B cell (primary cell): ENCODE data around the gene PADI3. TPM values are rescaled to one million over a fixed set of nuclear protein-coding genes. Genes with fewer than 3 reads are reported as not detected.

Experiments used
- ATAC-seq: fragments of 200-7000 bp; cut with Tn5 transposase; one replicate; pipeline ENCODE4 v1.10.0; 2021; ENCODE audit warnings: low read depth, mild to moderate bottlenecking, moderate number of reproducible peaks, moderate library complexity
- CTCF ChIA-PET: fragments of 350-600 bp; sonication (Branson Sonifier 250); formaldehyde crosslinking; loops from one replicate; lab custom pipeline; 2021; ENCODE audit warnings: antibody characterized with exemption, inconsistent platforms; lab: Charles Lee
- POLR2A ChIA-PET: fragments of 350-600 bp; sonication (Branson Sonifier 250); formaldehyde crosslinking; loops from one replicate; lab custom pipeline; 2021; ENCODE audit warnings: antibody characterized with exemption; lab: Charles Lee
- DNase-seq: peaks from one replicate; pipeline ENCODE4 v3.0.0; 2013
- H2AFZ ChIP-seq: 2 replicates; pipeline ENCODE4 v1.6.1; 2012; ENCODE audit warnings: mild to moderate bottlenecking, low read depth, low read length; ENCODE audit not compliant: insufficient read depth, poor library complexity, severe bottlenecking
- H3K27ac ChIP-seq, 2 donors: 1 replicate in 1 of 2; 2 replicates in 1 of 2; pipeline ENCODE4 v1.5.1; 2012 to 2013; ENCODE audit warnings: low read length in 2 of 2, mild to moderate bottlenecking in 2 of 2, moderate library complexity in 1 of 2
- H3K27me3 ChIP-seq, 4 experiments: fragments of 200-600 bp in 1 of 4; sonication (generic) in 1 of 4; replicated peaks in 1 of 4; 1 replicate in 2 of 4; 2 replicates in 2 of 4; pipeline versions ENCODE4 v1.6.1 to v1.7.0; 2013 to 2016; ENCODE audit warnings: low read length in 3 of 4, mild to moderate bottlenecking in 2 of 4, mixed read lengths in 1 of 4, moderate library complexity in 1 of 4; ENCODE audit not compliant: insufficient read depth in 4 of 4, control insufficient read depth in 3 of 4; ENCODE audit errors: control extremely low read depth in 1 of 4
- H3K36me3 ChIP-seq, 2 experiments: replicated peaks in 1 of 2; 1 replicate in 1 of 2; 2 replicates in 1 of 2; pipeline versions ENCODE4 v1.6.1 to v1.7.1; 2013; ENCODE audit warnings: low read length in 1 of 2; ENCODE audit not compliant: insufficient read depth in 2 of 2, control insufficient read depth in 1 of 2; ENCODE audit errors: control extremely low read depth in 1 of 2, extremely low read depth in 1 of 2
- H3K4me1 ChIP-seq, 2 donors: fragments of 200-600 bp in 1 of 2; sonication (generic) in 1 of 2; 1 replicate in 1 of 2; 2 replicates in 1 of 2; pipeline versions ENCODE4 v1.5.1 to v1.6.1; 2013 to 2017; ENCODE audit warnings: low read length in 2 of 2; ENCODE audit not compliant: control insufficient read depth in 2 of 2, insufficient read depth in 2 of 2
- H3K4me2 ChIP-seq: replicated peaks from 2 replicates; pipeline ENCODE3; 2012; ENCODE audit warnings: mild to moderate bottlenecking, low read depth, low read length; ENCODE audit not compliant: poor library complexity, severe bottlenecking
- H3K4me3 ChIP-seq, 5 experiments: fragments of 200-600 bp in 1 of 5; sonication (generic) in 1 of 5; 1 replicate in 3 of 5; 2 replicates in 2 of 5; pipeline versions ENCODE4 v1.5.1 to v1.7.0; 2011 to 2016; ENCODE audit warnings: low read length in 4 of 5, mild to moderate bottlenecking in 4 of 5, low read depth in 2 of 5, control low read depth in 1 of 5, moderate library complexity in 1 of 5; ENCODE audit not compliant: insufficient read depth in 1 of 5; ENCODE audit errors: control extremely low read depth in 1 of 5, extremely low read depth in 1 of 5
- H3K79me2 ChIP-seq: fragments of 200-600 bp; sonication (generic); one replicate; pipeline ENCODE4 v1.6.0; 2016; ENCODE audit warnings: low read length; ENCODE audit not compliant: control insufficient read depth, insufficient read depth
- H3K9ac ChIP-seq: fragments of 200-600 bp; sonication (generic); 2 replicates; pipeline ENCODE4 v1.6.1; 2017; ENCODE audit warnings: mild to moderate bottlenecking, low read length, moderate library complexity
- H3K9me3 ChIP-seq, 3 donors: one replicate each; pipeline versions ENCODE4 v1.6.1 to v1.7.1; 2013; ENCODE audit warnings: low read length in 2 of 3; ENCODE audit not compliant: control insufficient read depth in 2 of 3, insufficient read depth in 1 of 3; ENCODE audit errors: control extremely low read depth in 1 of 3
- H4K20me1 ChIP-seq: 2 replicates; pipeline ENCODE4 v1.6.0; 2012; ENCODE audit warnings: mild to moderate bottlenecking, low read length; ENCODE audit not compliant: insufficient read depth, control insufficient read depth, poor library complexity, severe bottlenecking
- H3K27ac Mint-ChIP-seq: one replicate; pipeline ENCODE4 v1.8.0; 2021; ENCODE audit warnings: mixed read lengths
- H3K27me3 Mint-ChIP-seq: one replicate; pipeline ENCODE4 v1.8.0; 2021; ENCODE audit warnings: mixed read lengths
- H3K4me1 Mint-ChIP-seq: one replicate; pipeline ENCODE4 v1.8.0; 2021; ENCODE audit warnings: mixed read lengths
- H3K4me3 Mint-ChIP-seq: one replicate; pipeline ENCODE4 v1.8.0; 2021; ENCODE audit warnings: mixed read lengths
- H3K9me3 Mint-ChIP-seq: one replicate; pipeline ENCODE4 v1.8.0; 2022; ENCODE audit warnings: mixed read lengths; ENCODE audit not compliant: insufficient read depth
- CTCF ChIP-seq: fragments of 200-600 bp; IDR thresholded peaks from one replicate; pipeline ENCODE4 v1.8.0; 2022; ENCODE audit warnings: antibody characterized with exemption, mild to moderate bottlenecking
- EZH2 ChIP-seq: IDR thresholded peaks from 2 replicates; pipeline ENCODE4 v1.6.1; 2012; ENCODE audit warnings: borderline replicate concordance, low read depth, mild to moderate bottlenecking, moderate library complexity, low read length; ENCODE audit not compliant: insufficient read depth, poor library complexity, severe bottlenecking
- WGBS: methylation state at CpG from one replicate; pipeline ENCODE4 v1.1.5; 2013; ENCODE audit warnings: missing lambda C conversion rate; ENCODE audit not compliant: insufficient coverage; 5-methylcytosine and 5-hydroxymethylcytosine counted together
- intact Hi-C: fragments of 100-400 bp; cut with micrococcal nuclease; formaldehyde crosslinking; loops from one replicate; pipeline ENCODE4 v1.10.0; 2022
- polyA plus RNA-seq: library from polyadenylated mRNA; depleted of rRNA; stranded (reverse); fragments of >200 nt; gene quantifications from 2 replicates; pipeline ENCODE4 v1.2.3, GENCODE V29; 2012
- total RNA-seq, 2 donors: library from RNA; stranded (reverse); fragments of 120-200 nt in 1 of 2; gene quantifications; 1 replicate in 1 of 2; 2 replicates in 1 of 2; pipeline versions ENCODE4 v1.2.3 to v1.2.4, GENCODE V29; 2013 to 2022

Gene PADI3
- total and polyA plus RNA-seq, 2 donors (not counting 1 experiment from before 2014, with no cell fraction given) = not detected

- Histone ChIP-seq H3K4me2 (no peak overlapping the region), H3K27ac (no peak overlapping the region), H3K79me2 (no peaks in the 10 kb centered on the region), H3K9me3 (no peaks in the 10 kb centered on the region), H3K4me1 (peaks cover 0 to 4% of the 10 kb centered on the region in 2 donors), H3K4me3 (no peak overlapping the region), H3K36me3 (no peaks in the 10 kb centered on the region), H3K9ac (no peak overlapping the region), H2AFZ (no peak overlapping the region), H3K27me3 (no peaks in the 10 kb centered on the region), H4K20me1 (no peaks in the 10 kb centered on the region)
- no peak for DNase-seq
- CTCF ChIA-PET = interaction anchor here (1.0 kb wide), 1 partner anchor 168 kb away, joined by 3 read pairs; no protein-coding TSS in a partner anchor
- Mint-ChIP-seq H3K27ac (no peak overlapping the region), H3K4me3 (no peak overlapping the region), H3K4me1 (peaks cover 13% of the 10 kb centered on the region), H3K9me3 (no peaks in the 10 kb centered on the region), H3K27me3 (no peaks in the 10 kb centered on the region)
- 98% methylated on average over 5 of the region's 6 CpGs for WGBS
- no peak for TF ChIP-seq EZH2
- no peak for TF ChIP-seq CTCF
- intact Hi-C loops = no loop called here
- no peak for ATAC-seq
- POLR2A ChIA-PET = no interaction called here
These were observed 19.5 kb upstream of the PADI3 start for GRCh38 chr1:17229379-17229778.

DNA sequence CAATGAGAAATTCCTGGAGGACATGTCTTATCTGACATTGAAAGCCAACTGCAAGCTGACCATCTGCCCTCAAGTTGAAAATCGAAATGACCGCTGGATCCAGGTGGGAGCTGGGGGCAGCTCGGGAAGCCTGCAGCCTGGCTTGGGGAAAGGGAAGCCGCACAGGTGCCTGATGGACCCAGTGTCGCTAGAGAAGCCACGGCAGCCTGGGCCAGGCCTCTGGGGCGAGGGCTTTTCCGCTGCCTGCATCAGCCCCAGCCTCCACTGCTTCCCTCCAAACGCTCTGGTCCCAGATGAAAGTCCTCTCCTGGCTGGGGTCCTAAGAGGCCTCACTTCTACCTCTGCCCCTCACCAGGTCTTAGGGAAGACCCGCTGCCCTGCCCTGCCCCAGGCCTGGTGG is 18.8 kb upstream of the PADI3 start:
- H3K79me2 ChIP-seq = no peaks in the 10 kb centered on the region
- no peaks in the 10 kb centered on the region for H4K20me1 ChIP-seq
- 92% methylated on average over 10 of the region's 10 CpGs for WGBS
- POLR2A ChIA-PET = no interaction called here
- Mint-ChIP-seq H3K9me3 (no peaks in the 10 kb centered on the region), H3K4me1 (peaks cover 14% of the 10 kb centered on the region), H3K4me3 (no peak overlapping the region), H3K27ac (no peak overlapping the region), H3K27me3 (no peaks in the 10 kb centered on the region)
- H3K27me3 ChIP-seq = no peaks in the 10 kb centered on the region
- H3K9ac ChIP-seq = no peak overlapping the region
- H3K36me3 ChIP-seq = no peaks in the 10 kb centered on the region
- TF ChIP-seq EZH2 (no peak), CTCF (no peak)
- H3K9me3 ChIP-seq = no peaks in the 10 kb centered on the region
- H3K4me1 ChIP-seq = peaks cover 0 to 4% of the 10 kb centered on the region in 2 donors
- intact Hi-C loops = no loop called here
- CTCF ChIA-PET = interaction anchor here (1.0 kb wide), 2 partner anchors 23 to 104 kb away, joined by 3 to 5 read pairs; no protein-coding TSS in a partner anchor
- H3K4me3 ChIP-seq = no peak overlapping the region
- H3K27ac ChIP-seq = no peak overlapping the region
- ATAC-seq = no peak
- H2AFZ ChIP-seq = no peak overlapping the region
- no peak overlapping the region for H3K4me2 ChIP-seq
- no peak for DNase-seq
